A204.1 (cell line): Measurements from ENCODE around the gene TUSC7.

Source experiments
- FAIRE-seq: peaks from 2 replicates; lab custom pipeline; 2012; peaks lifted over from hg19 to GRCh38; lab: Jason Lieb, UNC

TUSC7 gene

GRCh38 chr3:116709479-116709878 is at the start of gene TUSC7:
TSS of gene TUSC7 (plus strand) at chr3:116709779.
- FAIRE-seq, result no peak

GRCh38 chr3:116661196-116661595 is 48.4 kb upstream of the TUSC7 start:
- FAIRE-seq, result no peak

DNA sequence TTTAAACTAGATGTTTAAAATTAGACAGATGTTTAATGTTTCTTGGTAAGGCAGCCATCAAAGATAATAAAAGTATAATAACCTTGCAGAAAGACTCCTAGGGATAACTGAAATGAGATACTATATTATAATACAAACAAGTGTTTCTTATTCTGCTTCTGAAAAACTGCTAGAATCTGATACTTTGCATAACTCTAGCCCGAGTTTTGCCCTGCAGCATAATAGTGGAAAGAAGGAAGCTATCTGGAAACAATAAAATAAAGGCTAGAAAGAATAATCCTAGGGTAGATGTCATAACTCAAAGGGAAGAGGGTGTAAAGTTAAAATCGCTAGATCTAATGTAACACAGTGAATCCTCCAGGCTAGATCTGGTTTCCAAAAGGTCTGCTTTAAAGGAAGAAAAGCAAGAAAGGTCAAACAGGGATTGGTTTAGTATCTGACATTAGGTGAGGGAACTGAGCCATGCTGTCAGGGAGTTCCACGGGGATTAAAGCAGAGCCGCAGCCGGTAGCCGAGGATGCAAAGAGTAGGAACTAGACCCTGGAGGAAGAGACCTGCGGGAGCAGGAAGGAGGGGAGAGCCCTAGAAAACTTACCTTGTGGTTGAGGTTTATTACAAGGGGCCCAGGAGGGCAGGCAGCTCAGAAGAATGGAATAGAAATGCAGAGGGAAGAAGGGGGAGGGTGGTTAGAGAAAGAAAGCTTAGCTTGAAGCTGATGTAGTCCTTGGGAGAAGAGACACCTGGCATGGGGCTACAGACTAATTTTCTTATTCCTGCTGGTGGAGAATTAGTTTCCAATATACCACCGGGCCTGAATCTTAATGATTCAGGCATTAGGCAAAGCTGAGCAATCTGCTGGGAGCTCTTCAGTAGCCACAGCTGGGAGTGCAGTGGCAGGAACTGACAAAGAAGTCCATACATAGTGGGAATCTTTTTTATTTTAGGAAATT is 46.1 kb upstream of the TUSC7 start:
- no peak for FAIRE-seq

DNA sequence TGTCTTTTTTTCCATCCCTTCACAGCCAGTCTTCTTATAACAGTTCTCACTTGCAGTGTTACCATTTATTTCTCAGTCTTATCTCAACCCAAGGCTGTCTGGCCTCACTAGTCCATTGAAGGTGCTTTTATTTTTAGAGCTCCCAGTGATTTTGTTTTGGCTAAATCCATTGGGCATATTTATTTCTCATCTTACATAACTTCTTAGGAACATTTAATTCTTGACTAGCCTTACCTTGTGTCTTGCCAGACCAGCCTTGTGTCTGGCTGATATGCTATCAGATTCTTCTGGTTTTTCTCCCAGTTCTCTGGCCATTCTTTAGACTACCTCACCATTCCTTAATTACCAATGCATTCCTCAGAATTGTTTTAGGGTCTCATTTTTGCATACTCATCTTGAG is 42.3 kb upstream of the TUSC7 start:
- no peak for FAIRE-seq

- no peak for FAIRE-seq
These were observed 41.8 kb upstream of the TUSC7 start for GRCh38 chr3:116667791-116668190.

DNA sequence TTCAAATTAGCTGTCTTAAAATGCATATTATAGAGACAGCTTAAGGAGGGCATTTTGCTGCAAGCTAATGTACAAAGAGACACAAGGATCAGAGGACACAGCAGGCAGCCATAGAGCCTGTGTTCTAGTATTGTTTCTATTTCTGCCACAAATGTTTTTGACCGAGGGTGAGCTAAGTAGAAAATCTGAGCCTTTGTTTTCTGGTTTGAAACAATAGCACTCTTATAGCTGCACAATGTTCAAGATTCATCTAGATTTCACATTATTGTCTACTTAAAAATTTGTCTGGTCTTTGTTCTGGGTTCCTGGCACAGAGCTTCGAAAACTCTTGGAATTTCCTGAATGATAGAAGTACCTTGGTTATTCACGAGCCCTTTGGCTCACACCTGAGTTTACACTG is 40.0 kb upstream of the TUSC7 start:
- FAIRE-seq, result no peak

GRCh38 chr3:116671151-116671550 is 38.4 kb upstream of the TUSC7 start:
- FAIRE-seq, result no peak

DNA sequence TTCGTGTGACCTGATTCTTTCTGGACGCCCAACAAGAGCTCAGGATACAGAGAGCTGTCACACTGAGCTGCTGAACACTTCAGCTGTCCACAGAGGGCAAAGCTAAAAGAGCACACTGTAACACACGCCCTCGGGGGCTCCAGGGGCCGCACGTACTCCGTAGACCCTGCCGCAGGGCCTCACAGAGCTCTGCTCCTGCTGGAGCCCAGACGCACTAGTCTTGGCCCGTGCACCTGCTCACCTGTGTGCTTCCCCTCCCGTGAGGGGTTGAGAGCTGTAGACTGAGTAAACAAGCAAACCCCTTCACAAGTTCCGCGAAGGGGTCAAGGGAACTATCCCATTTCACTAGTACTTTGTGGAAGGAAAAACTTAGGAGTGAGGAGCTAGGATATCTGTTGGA is 30.7 kb upstream of the TUSC7 start:
- no peak for FAIRE-seq

DNA sequence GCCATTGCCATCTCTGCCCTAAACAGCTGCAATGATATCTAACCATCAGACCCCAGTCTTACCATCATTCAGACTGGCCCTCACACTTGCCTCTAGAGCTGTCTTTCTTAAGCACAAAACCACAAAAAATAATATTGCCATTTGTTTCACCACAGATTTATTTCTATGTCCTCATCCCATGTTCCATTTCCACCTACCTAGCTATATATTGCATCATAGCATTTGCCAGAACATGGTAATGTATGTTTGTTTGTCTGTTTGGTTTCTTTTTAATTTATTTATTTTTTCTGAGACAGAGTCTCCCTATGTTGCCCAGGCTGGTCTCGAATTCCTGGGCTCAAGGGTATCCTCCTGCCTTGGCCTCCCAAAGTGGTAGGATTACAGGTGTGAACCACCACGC is 18.5 kb upstream of the TUSC7 start:
- no peak for FAIRE-seq

- no peak for FAIRE-seq
These were observed 8.5 kb upstream of the TUSC7 start for GRCh38 chr3:116701070-116701469.

- no peak for FAIRE-seq
These were observed 7.2 kb upstream of the TUSC7 start for GRCh38 chr3:116702334-116702733.

DNA sequence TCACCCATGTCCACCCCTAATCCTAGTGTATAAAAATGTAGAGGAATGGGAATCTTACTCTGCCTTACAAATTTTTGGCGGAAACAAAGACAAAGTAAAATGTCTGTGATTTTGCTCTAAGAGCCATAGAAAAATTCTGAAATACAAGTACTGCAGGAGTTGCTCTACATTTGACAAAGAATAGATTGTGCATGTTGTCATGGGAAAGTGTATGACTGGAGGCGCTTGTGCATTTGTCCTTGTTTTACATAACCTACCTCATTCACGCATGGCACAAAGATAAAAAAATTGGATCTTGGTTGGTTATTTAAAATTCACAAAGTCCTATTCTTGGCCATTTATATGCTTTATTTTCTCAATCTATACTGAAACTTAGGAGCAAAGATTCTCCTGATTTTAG is 2.0 kb upstream of the TUSC7 start:
- FAIRE-seq, result no peak

- FAIRE-seq, result no peak
These were observed 6.9 kb downstream of the TUSC7 start for GRCh38 chr3:116716490-116716889.

DNA sequence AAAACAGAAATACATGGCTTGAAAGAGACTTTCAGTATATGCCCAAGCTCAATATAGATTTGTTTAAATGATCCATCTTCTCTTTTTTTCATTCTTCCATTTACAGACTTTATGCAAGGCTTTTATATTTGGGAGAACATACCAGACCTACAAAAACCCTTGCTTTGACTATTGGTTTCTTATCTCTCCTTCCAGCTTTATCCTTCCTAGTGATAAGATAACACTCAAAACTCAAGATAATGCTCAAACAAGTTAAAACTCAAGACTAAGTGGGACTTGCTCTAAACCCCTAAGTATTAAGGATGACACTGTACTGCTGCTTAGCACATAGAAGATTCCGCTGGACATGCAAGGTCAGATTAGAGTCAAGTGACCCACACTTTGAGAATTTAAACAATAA is 8.0 kb downstream of the TUSC7 start:
- no peak for FAIRE-seq

GRCh38 chr3:116728454-116728853 is 18.9 kb downstream of the TUSC7 start:
- FAIRE-seq, result no peak

DNA sequence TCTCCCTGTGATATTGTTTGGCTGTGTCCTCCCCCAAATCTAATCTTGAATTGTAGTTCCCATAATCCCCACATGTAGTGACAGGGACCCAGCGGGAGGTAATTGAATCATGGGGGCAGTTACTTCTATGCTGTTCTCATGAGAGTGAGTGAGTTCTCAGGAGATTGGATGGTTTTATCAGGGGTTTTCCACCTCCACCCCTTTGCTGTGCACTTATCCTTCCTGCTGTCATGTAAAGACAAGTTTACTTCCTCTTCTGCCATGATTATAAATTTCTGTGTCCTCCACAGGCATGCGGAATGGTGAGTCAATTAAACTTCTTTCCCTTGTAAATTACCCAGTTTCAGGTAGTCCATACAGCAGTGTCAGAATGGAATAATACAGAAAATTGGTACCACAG is 24.7 kb downstream of the TUSC7 start:
- FAIRE-seq, result no peak

- FAIRE-seq, result no peak
These were observed 30.1 kb downstream of the TUSC7 start for GRCh38 chr3:116739678-116740077.

DNA sequence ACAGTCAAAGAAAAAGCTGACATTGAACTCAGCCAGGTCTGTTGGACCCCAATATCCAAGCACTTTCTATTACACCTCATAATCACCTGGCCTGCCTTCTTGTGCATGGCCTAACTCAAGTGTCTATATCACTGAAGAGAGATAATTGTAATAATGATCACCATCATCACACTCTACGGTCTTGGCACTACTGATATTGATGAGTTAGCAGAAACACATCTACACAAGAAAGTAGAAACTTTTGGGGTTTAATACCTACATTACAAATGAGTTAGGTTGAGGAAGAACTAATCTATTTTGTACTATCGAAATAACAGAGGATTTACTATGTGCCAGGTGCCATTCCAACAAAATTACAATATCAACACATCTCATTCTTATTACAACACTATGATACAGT is 30.7 kb downstream of the TUSC7 start:
- no peak for FAIRE-seq

DNA sequence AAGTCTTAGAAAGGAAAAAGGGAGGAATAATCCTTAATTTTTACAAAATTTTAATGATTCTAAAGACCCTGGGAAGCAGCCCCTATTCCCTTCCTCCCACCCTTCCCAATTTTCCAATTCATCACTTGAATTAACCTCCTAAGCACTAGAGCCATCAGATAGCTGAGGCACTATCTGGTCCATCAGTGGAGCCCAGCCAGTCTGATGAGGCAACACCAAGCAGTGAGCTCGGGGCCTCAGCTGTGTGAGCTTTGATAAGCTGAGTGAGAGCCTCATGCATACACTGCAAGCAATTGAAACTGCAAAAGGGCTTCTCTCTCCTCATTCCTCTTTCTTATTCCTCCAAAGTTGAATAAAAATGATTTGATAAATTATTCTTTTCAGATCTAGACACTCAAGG is 31.9 kb downstream of the TUSC7 start:
- no peak for FAIRE-seq

- FAIRE-seq, result no peak
These were observed 33.5 kb downstream of the TUSC7 start for GRCh38 chr3:116743062-116743461.

DNA sequence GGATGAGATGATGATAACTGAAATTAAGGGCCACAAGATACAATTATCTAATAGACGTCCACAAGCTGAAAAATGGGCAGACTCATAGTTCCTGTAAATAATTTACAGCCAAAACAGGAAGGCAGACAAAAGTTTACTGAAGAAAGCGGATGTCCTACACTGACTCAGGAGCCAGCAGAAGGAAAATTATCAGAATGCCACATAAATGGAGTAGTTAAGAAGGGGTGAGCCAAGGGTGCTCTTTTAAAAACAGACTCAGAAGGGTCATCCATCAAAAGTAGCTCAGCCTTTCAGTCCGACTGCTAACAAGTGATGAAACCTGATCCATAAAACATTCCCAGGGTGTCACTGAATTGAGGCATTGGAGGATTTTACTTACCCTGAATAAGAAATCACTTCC is 39.8 kb downstream of the TUSC7 start:
- FAIRE-seq, result no peak

- no peak for FAIRE-seq
These were observed 47.7 kb downstream of the TUSC7 start for GRCh38 chr3:116757315-116757714.

DNA sequence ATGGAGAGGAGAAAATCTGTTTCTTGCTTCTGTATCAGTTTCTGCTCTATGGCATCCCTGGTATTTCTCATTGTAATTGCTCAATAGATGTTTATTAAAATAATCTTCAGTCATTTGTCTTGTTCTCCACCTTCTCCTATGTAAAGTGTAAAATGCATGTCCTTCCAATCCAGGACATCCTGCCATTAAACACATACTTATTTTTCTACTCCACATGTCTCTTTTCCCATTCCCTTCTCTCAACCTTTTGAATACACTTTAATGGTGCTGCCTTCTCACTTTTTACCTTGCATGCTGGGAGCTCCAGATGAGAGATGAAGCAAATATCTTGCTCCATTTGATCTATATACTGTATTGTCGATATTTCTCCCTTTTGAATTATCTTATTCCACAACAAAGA is 49.7 kb downstream of the TUSC7 start:
- FAIRE-seq, result no peak
